ENCODE results near the gene TXNRD2. TPM values are rescaled to one million over a fixed set of nuclear protein-coding genes. Genes with fewer than 3 reads are reported as not detected.

Gene TXNRD2
- total RNA-seq, 1 donor from 2014 or later: 22.9 TPM

- Mint-ChIP-seq H3K9me3 (no peaks in the 10 kb centered on the region), H3K27me3 (ENCODE audit: low read depth) (no peaks in the 10 kb centered on the region), H3K4me1 (peaks cover 18% of the 10 kb centered on the region), H3K4me3 (no peak overlapping the region), H3K36me3 (peaks cover 6% of the 10 kb centered on the region), H3K27ac (no peak overlapping the region)
- DNase-seq (ENCODE audit: low spot score in 2 of 2, unreplicated experiment in 2 of 2): no peak
- no peak for TF ChIP-seq CTCF (IDR thresholded peaks at IDR 0.05; ENCODE audit: unreplicated experiment)
Observed at GRCh38 chr22:19981171-19981960, 39.7 kb upstream of the TXNRD2 start.

GRCh38 chr22:19980766-19981165, 39.1 kb upstream of the TXNRD2 start:
- no peak for DNase-seq (ENCODE audit: low spot score in 2 of 2, unreplicated experiment in 2 of 2)
- TF ChIP-seq CTCF (IDR thresholded peaks at IDR 0.05; ENCODE audit: unreplicated experiment): no peak
- Mint-ChIP-seq H3K4me3 (no peak overlapping the region), H3K4me1 (peaks cover 15% of the 10 kb centered on the region), H3K36me3 (peaks cover 6% of the 10 kb centered on the region), H3K27me3 (ENCODE audit: low read depth) (no peaks in the 10 kb centered on the region), H3K9me3 (no peaks in the 10 kb centered on the region), H3K27ac (no peak overlapping the region)

GRCh38 chr22:19979712-19980493, 38.3 kb upstream of the TXNRD2 start:
- no peaks in the 10 kb centered on the region for H3K9me3 Mint-ChIP-seq
- H3K27ac Mint-ChIP-seq: no peak overlapping the region
- H3K4me1 Mint-ChIP-seq: peaks cover 11% of the 10 kb centered on the region
- no peak for DNase-seq (ENCODE audit: low spot score in 2 of 2, unreplicated experiment in 2 of 2)
- H3K4me3 Mint-ChIP-seq: no peak overlapping the region
- no peaks in the 10 kb centered on the region for H3K27me3 Mint-ChIP-seq (ENCODE audit: low read depth)
- no peak for TF ChIP-seq CTCF (IDR thresholded peaks at IDR 0.05; ENCODE audit: unreplicated experiment)
- peaks cover 8% of the 10 kb centered on the region for H3K36me3 Mint-ChIP-seq

DNA sequence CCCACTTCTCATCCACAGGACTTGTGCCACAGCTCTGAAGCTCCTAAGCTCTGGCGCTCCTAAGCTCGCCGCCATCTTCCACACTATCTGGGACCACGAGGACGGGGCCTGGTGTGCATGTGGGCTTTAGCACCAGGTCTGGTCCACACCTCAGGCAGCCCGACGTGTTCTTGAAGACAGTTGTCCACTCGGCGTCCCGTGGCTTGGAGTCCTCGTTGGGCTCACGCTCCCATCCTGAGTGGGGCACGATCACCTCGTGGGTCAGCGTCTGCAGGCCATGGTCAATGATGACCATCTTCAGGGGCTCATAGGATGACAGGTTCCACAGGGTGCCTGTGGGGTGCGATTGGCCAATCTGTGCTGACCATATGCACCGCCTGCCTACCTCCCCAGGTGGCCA, 37.1 kb upstream of the TXNRD2 start:
- Mint-ChIP-seq H3K4me1 (peaks cover 9% of the 10 kb centered on the region), H3K27me3 (ENCODE audit: low read depth) (no peaks in the 10 kb centered on the region), H3K27ac (no peak overlapping the region), H3K36me3 (peaks cover 10% of the 10 kb centered on the region), H3K4me3 (no peak overlapping the region), H3K9me3 (no peaks in the 10 kb centered on the region)
- DNase-seq (ENCODE audit: low spot score in 2 of 2, unreplicated experiment in 2 of 2): no peak
- TF ChIP-seq CTCF (IDR thresholded peaks at IDR 0.05; ENCODE audit: unreplicated experiment): no peak

DNA sequence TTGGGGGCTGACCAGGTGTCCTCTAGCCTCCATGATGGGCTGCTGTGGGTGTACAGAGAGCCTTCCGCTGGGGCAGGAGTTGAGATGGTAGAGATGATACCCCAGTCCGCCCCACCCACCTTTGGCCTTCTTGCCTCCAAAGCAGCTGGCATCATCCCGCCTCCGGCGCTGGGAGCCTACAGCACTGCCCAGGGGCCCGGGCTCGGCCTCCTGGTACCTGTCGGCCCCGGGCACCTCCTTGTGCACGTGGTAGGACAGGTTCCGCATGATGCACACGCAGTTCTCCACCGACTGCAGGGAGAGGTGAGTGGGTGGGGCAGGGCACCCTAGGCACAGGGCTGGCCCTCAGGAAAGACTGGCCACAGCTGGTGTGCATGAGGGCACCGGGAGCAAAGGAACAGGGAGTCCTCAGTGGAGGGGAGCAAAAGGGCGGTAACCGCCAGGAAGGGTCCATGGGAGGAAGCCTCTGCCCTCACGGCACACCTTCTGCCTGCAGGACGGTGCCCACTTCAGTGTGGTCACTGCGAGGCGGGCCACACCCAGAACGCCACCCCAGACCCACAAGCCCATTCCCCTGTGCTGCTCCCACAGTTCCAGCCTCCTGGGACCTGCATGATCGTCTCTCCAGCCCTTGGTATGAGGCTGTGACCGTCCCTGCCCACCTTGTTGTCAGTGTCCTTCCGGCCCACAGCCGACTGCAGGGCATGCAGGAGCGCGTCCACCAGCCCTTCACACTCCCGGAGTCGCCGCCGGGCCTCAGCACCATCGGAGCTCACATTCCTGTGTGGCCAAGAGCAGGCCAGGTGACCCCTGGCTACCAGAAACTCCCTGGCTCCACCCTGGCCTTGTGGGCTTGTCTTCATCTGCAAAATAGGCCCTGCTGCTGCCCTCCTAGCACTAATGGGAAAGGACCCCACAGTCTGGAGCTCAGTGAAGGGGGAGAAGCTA, 36.0 kb upstream of the TXNRD2 start:
- no peak for TF ChIP-seq CTCF (IDR thresholded peaks at IDR 0.05; ENCODE audit: unreplicated experiment)
- no peak for DNase-seq (ENCODE audit: low spot score in 2 of 2, unreplicated experiment in 2 of 2)
- no peaks in the 10 kb centered on the region for H3K9me3 Mint-ChIP-seq
- H3K36me3 Mint-ChIP-seq: peaks cover 10% of the 10 kb centered on the region
- peaks cover 3% of the 10 kb centered on the region for H3K4me1 Mint-ChIP-seq
- no peak overlapping the region for H3K27ac Mint-ChIP-seq
- no peak overlapping the region for H3K4me3 Mint-ChIP-seq
- H3K27me3 Mint-ChIP-seq (ENCODE audit: low read depth): no peaks in the 10 kb centered on the region
